ENCODE results near the gene SH3D19. TPM values are rescaled to one million over a fixed set of nuclear protein-coding genes. Genes with fewer than 3 reads are reported as not detected.

SH3D19 gene
- 64.3 and 70.1 TPM in 2 replicates for total RNA-seq

GRCh38 chr4:151325111-151325948 lies at the start of gene SH3D19:
Gene SH3D19, minus strand, starts transcription at chr4:151325605. Its CDS starts 253 bp downstream, at chr4:151325352.

GRCh38 chr4:151276787-151277562 lies 48.4 kb downstream of the SH3D19 start, which contains the start of gene PRSS48:
Gene PRSS48, plus strand, starts transcription at chr4:151277161. Its CDS starts 12 bp downstream, at chr4:151277173.

DNA sequence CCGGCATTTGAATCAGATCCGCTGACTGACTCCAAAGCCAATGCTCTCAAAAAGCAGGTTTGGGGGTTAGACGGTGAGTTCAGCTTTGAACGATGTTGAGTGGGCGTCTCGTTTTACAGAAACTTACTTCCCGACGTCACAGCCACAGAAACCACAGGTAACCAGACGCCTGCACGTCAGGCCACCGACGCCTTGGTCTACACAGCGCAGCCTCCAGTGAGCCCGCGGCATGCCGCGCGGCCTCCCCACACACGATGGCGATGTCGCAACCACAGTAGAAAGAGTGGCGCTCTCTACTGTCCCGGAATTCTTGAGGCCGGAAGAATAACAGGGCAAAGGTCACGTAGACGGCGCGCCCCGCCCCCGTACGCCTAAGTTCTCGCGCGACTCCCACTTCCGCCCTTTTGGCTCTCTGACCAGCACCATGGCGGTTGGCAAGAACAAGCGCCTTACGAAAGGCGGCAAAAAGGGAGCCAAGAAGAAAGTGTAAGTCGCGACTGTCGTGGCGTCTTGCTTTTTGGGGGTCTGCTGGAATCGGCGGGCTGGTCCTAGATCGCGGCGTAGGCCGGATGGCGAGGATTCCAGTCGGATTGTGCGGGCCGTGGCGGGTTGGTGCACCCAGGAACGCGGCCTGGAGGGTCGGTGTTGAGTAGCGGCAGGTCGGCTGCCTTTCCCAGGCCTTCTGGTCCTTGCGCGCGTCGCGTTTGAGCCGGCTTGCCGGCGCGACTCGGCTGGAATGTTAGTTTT lies 226.0 kb downstream of the SH3D19 start, which contains the start of gene RPS3A:
RPS3A (plus strand) TSS at position 400 of the 747 bp plus-strand sequence; CDS start at position 425, 25 bp downstream.

Other genes with a start within 250 kb of the SH3D19 start
- gene RPS3A, start 226.0 kb downstream of the SH3D19 start, total RNA-seq, result 2,457 and 2,611 TPM in 2 replicates
- not detected in 2 replicates for gene PRSS48, start 48.4 kb downstream of the SH3D19 start, total RNA-seq
- gene FHIP1A, start 83.6 kb upstream of the SH3D19 start, total RNA-seq, result 0.40 and 1.4 TPM in 2 replicates

All from mammary microvascular endothelial cell (primary cell).